Left lung (tissue), 10 donors: Measurements from ENCODE around the gene MAML2. TPM values are rescaled to one million over a fixed set of nuclear protein-coding genes. Genes with fewer than 3 reads are reported as not detected.

Experiments
- ATAC-seq: fragments of 200-7000 bp; cut with Tn5 transposase; one replicate; pipeline ENCODE4 v1.9.1; 2020; ENCODE audit warnings: moderate library complexity
- DNase-seq, 4 donors: peaks; one replicate each; pipeline ENCODE4 v3.0.0-alpha.2; 2013 to 2020
- H3K27ac ChIP-seq, 2 donors: fragments of 200-600 bp; sonication (generic) in 1 of 2; one replicate each; pipeline versions ENCODE4 v1.5.0 to v1.8.0; 2020 to 2021
- H3K27me3 ChIP-seq, 2 donors: fragments of 200-600 bp; sonication (generic) in 1 of 2; one replicate each; pipeline versions ENCODE4 v1.5.0 to v1.8.0; 2020 to 2021
- H3K36me3 ChIP-seq, 2 donors: fragments of 200-600 bp; sonication (generic) in 1 of 2; one replicate each; pipeline versions ENCODE4 v1.5.0 to v1.8.0; 2020 to 2021
- H3K4me1 ChIP-seq, 2 donors: fragments of 200-600 bp; one replicate each; pipeline ENCODE4 v1.8.0; 2021
- H3K4me3 ChIP-seq, 2 donors: fragments of 200-600 bp; sonication (generic) in 1 of 2; one replicate each; pipeline versions ENCODE4 v1.5.0 to v1.8.0; 2020 to 2021; ENCODE audit warnings: mild to moderate bottlenecking in 1 of 2
- H3K9me3 ChIP-seq, 2 donors: fragments of 200-600 bp; sonication (generic) in 1 of 2; one replicate each; pipeline versions ENCODE4 v1.5.0 to v1.8.0; 2020 to 2021
- CTCF ChIP-seq, 2 donors: fragments of 200-600 bp; sonication (generic) in 1 of 2; IDR thresholded peaks; one replicate each; pipeline versions ENCODE4 v1.5.0 to v1.8.0; 2021; ENCODE audit warnings: antibody characterized with exemption in 2 of 2
- intact Hi-C, 2 donors: fragments of 100-400 bp; cut with DNase I; formaldehyde crosslinking; loops; one replicate each; pipeline versions ENCODE4 v1.11.2 to v1.14.2; 2022
- polyA plus RNA-seq, 6 donors: library from polyadenylated mRNA; unstranded; fragments of 120-200 nt; gene quantifications; one replicate each; pipeline ENCODE4 v1.2.1, GENCODE V29; 2013; ENCODE audit not compliant: insufficient read length in 6 of 6
- total RNA-seq, 2 donors: library from RNA; stranded (reverse); fragmentation: NEBNext Ultra II Directional; extraction: Animal tissue kit (Norgen Biotek cat#: 25700); gene quantifications; one replicate each; pipeline ENCODE4 v1.2.1, GENCODE V29; 2021
- donor health status: DM: no; HTN: yes; CAD: no.
- donor health status: DM: no; HTN: no; CAD: no.

Gene MAML2
- total and polyA plus RNA-seq, 8 donors = 18.7 to 44.0 (median 36.6) TPM

GRCh38 chr11:96154802-96155520 is 188.0 kb downstream of the MAML2 start:
- DNase-seq (no peak), ATAC-seq (no peak)
- intact Hi-C loops = no loop called here
- Histone ChIP-seq H3K9me3 (no peaks in the 10 kb centered on the region), H3K4me3 (no peak overlapping the region), H3K36me3 (no peaks in the 10 kb centered on the region), H3K27me3 (no peaks in the 10 kb centered on the region), H3K27ac (peak overlapping the region; percentile 84 to 94), H3K4me1 (peaks cover 37 to 47% of the 10 kb centered on the region in 2 donors)
- no peak for TF ChIP-seq CTCF (IDR thresholded peaks at IDR 0.05)

- no peaks in the 10 kb centered on the region for H3K36me3 ChIP-seq
- H3K27ac ChIP-seq = no peak overlapping the region
- no peak overlapping the region for H3K4me3 ChIP-seq
- DNase-seq (no peak), ATAC-seq (no peak)
- H3K4me1 ChIP-seq = peaks cover 37% of the 10 kb centered on the region in 2 donors
- H3K9me3 ChIP-seq = no peaks in the 10 kb centered on the region
- no peaks in the 10 kb centered on the region for H3K27me3 ChIP-seq
- no peak for TF ChIP-seq CTCF (IDR thresholded peaks at IDR 0.05)
- intact Hi-C loops = no loop called here
Observed at GRCh38 chr11:96152623-96153022, 190.4 kb downstream of the MAML2 start.

GRCh38 chr11:96151501-96151900 is 191.5 kb downstream of the MAML2 start:
- DNase-seq = no peak
- TF ChIP-seq CTCF (IDR thresholded peaks at IDR 0.05) = no peak
- H3K27me3 ChIP-seq = no peaks in the 10 kb centered on the region
- ATAC-seq = no peak
- H3K4me1 ChIP-seq = peaks cover 26% of the 10 kb centered on the region in 2 donors
- no peaks in the 10 kb centered on the region for H3K9me3 ChIP-seq
- no peak overlapping the region for H3K4me3 ChIP-seq
- no peaks in the 10 kb centered on the region for H3K36me3 ChIP-seq
- intact Hi-C loops = no loop called here
- H3K27ac ChIP-seq = no peak overlapping the region

- ATAC-seq (no peak), DNase-seq (no peak)
- no peaks in the 10 kb centered on the region for H3K36me3 ChIP-seq
- H3K9me3 ChIP-seq = no peaks in the 10 kb centered on the region
- no peak overlapping the region for H3K27ac ChIP-seq
- H3K4me3 ChIP-seq = no peak overlapping the region
- TF ChIP-seq CTCF (IDR thresholded peaks at IDR 0.05) = no peak
- no peaks in the 10 kb centered on the region for H3K27me3 ChIP-seq
- H3K4me1 ChIP-seq = peaks cover 17% of the 10 kb centered on the region in 2 donors
- intact Hi-C loops = no loop called here
Observed at GRCh38 chr11:96150609-96151008, 192.4 kb downstream of the MAML2 start.

- DNase-seq = no peak
- Histone ChIP-seq H3K36me3 (no peaks in the 10 kb centered on the region), H3K9me3 (no peaks in the 10 kb centered on the region), H3K4me3 (no peak overlapping the region), H3K27ac (no peak overlapping the region), H3K4me1 (peaks cover 10 to 16% of the 10 kb centered on the region in 2 donors), H3K27me3 (no peaks in the 10 kb centered on the region)
- TF ChIP-seq CTCF (IDR thresholded peaks at IDR 0.05) = no peak
- ATAC-seq = no peak
- intact Hi-C loops = no loop called here
Observed at GRCh38 chr11:96149743-96150555, 193.0 kb downstream of the MAML2 start.
